Activated naive CD4-positive, alpha-beta T cell treated with anti-CD3 and anti-CD28 coated beads for 36 hours (primary cell): Measurements from ENCODE around the gene PANK2. TPM values are rescaled to one million over a fixed set of nuclear protein-coding genes. Genes with fewer than 3 reads are reported as not detected.
"Not testable (repeated sequence)": the region's sequence is repeated elsewhere in the genome, so short reads cannot be mapped to it uniquely, and the experiment has no call there.

Experiments used
- CTCF ChIA-PET: fragments of 350-600 bp; sonication (Branson Sonifier 250); formaldehyde crosslinking; loops from one replicate; lab custom pipeline; 2021; ENCODE audit warnings: antibody characterized with exemption; lab: Charles Lee
- DNase-seq: peaks from one replicate; pipeline ENCODE4 v3.0.0-alpha.2; 2020
- H3K27ac Mint-ChIP-seq: one replicate; pipeline ENCODE4 v1.8.0; 2021; ENCODE audit warnings: mild to moderate bottlenecking, mixed read lengths
- H3K27me3 Mint-ChIP-seq: one replicate; pipeline ENCODE4 v1.8.0; 2021; ENCODE audit warnings: low read depth, mixed read lengths
- H3K36me3 Mint-ChIP-seq: one replicate; pipeline ENCODE4 v1.8.0; 2021; ENCODE audit warnings: low read depth, mixed read lengths
- H3K4me1 Mint-ChIP-seq: one replicate; pipeline ENCODE4 v1.8.0; 2021; ENCODE audit warnings: low read depth, mixed read lengths
- H3K4me3 Mint-ChIP-seq: one replicate; pipeline ENCODE4 v1.8.0; 2021; ENCODE audit warnings: mild to moderate bottlenecking, moderate library complexity, mixed read lengths
- H3K9me3 Mint-ChIP-seq: one replicate; pipeline ENCODE4 v1.8.0; 2021; ENCODE audit warnings: mixed read lengths
- intact Hi-C: fragments of 100-400 bp; cut with micrococcal nuclease; formaldehyde crosslinking; loops from one replicate; pipeline ENCODE4 v1.15.1; 2023
- total RNA-seq, 2 experiments: library from RNA; stranded (reverse); gene quantifications; one replicate each; pipeline ENCODE4 v1.2.3, GENCODE V29; 2021

The PANK2 gene
- total RNA-seq, 2 experiments from 2014 or later = 39.8 to 44.7 TPM

DNA sequence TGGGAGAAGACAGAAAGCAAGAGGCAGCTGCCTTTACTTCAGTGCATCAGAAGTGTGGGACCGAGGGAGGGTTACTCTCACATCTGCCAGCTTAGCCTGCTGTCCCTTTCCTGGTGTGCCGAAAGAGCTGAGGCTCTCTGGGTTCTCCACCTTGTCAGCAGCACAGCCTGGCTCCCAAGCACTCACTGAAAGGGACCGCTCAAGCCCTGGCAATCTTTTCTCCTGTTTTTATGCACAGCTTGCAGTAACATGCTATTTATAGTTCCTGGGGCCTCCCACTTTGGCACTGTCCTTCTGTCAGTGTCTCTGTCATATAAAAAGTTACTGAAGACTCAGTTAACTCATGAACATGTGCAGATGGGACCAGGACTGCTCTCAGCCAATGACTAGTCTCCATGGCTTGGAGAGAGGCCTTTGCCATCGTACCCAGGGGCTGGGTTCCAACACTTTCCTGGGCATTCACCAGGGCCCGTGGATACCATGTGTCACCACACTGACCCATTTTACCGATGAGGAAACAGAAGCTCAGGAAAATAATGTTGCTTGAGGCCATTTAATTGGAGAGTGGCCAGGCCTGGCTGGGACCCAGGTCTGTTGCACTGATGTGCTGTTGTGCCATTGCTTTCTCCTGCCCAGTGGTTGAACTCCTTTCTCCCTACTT is 46.2 kb downstream of the PANK2 start:
- H3K27ac Mint-ChIP-seq = no peak overlapping the region
- DNase-seq = no peak
- peaks cover 17% of the 10 kb centered on the region for H3K36me3 Mint-ChIP-seq
- peaks cover 7% of the 10 kb centered on the region for H3K9me3 Mint-ChIP-seq
- intact Hi-C loops = no loop called here
- CTCF ChIA-PET = interaction anchor here (0.6 to 0.7 kb wide), 3 partner anchors 90 to 244 kb away, joined by 3 to 4 read pairs (median 3); partner anchors contain the start of gene ADISSP
- H3K27me3 Mint-ChIP-seq = no peaks in the 10 kb centered on the region
- peaks cover 16% of the 10 kb centered on the region for H3K4me1 Mint-ChIP-seq
- no peak overlapping the region for H3K4me3 Mint-ChIP-seq

DNA sequence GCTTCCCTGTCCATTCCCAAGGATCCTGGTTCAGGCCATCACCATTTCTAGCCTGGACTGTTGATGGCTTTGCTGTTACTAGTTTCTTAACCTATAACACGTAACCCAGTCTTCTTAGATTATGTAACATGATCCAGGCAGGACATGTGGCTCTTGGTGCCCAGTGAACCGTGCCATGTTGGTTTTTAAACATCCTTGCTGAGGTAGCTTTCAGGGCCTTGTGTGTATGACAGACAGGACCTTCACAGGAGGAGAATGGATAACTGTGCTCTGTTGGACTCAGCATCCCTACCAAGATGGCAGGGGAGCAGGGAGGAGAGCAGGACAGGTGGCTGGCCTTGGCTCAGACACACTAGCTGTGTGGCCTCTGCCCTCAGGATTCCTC is 46.8 kb downstream of the PANK2 start:
- no peaks in the 10 kb centered on the region for H3K27me3 Mint-ChIP-seq
- intact Hi-C loops = no loop called here
- peaks cover 7% of the 10 kb centered on the region for H3K9me3 Mint-ChIP-seq
- H3K4me3 Mint-ChIP-seq = no peak overlapping the region
- DNase-seq = no peak
- CTCF ChIA-PET = interaction anchor here (0.7 kb wide), 1 partner anchor 169 kb away, joined by 3 read pairs; the partner anchor contains the start of gene ADISSP
- peaks cover 22% of the 10 kb centered on the region for H3K36me3 Mint-ChIP-seq
- peaks cover 16% of the 10 kb centered on the region for H3K4me1 Mint-ChIP-seq
- no peak overlapping the region for H3K27ac Mint-ChIP-seq

GRCh38 chr20:3937618-3938017 is 48.4 kb downstream of the PANK2 start:
- CTCF ChIA-PET = no interaction called here

GRCh38 chr20:3940905-3941304 is 51.7 kb downstream of the PANK2 start:
- H3K4me3 Mint-ChIP-seq = no peak overlapping the region
- no peak overlapping the region for H3K27ac Mint-ChIP-seq
- no peaks in the 10 kb centered on the region for H3K4me1 Mint-ChIP-seq
- DNase-seq = no peak
- H3K9me3 Mint-ChIP-seq = peaks cover 7% of the 10 kb centered on the region
- intact Hi-C loops = no loop called here
- CTCF ChIA-PET = no interaction called here
- H3K36me3 Mint-ChIP-seq = peaks cover 25% of the 10 kb centered on the region
- no peaks in the 10 kb centered on the region for H3K27me3 Mint-ChIP-seq

More at GRCh38 chr20:3937618-3938017, 48.4 kb downstream of the PANK2 start:
- H3K4me1 Mint-ChIP-seq = peaks cover 6% of the 10 kb centered on the region
- intact Hi-C loops = no loop called here
- peaks cover 7% of the 10 kb centered on the region for H3K9me3 Mint-ChIP-seq
- no peak overlapping the region for H3K4me3 Mint-ChIP-seq
- DNase-seq = no peak
- peaks cover 29% of the 10 kb centered on the region for H3K36me3 Mint-ChIP-seq
- no peak overlapping the region for H3K27ac Mint-ChIP-seq
- H3K27me3 Mint-ChIP-seq = no peaks in the 10 kb centered on the region

DNA sequence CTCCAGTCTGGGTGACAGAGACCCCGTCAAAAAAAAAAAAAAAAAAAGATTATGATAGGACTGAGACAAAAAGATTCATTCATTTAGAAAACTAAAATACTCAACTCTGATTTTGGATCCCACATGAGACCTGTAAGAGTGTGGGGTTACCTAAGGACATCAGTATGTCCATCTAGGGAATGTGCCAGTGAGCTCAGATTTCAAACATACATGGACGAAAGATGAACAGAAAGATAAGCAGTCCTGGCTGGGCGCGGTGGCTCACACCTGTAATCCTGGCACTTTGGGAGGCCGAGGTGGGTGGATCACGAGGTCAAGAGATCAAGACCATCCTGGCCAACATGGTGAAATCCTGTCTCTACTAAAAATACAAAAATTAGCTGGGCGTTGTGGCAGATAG is 57.5 kb downstream of the PANK2 start:
- H3K27ac Mint-ChIP-seq, H3K4me1 Mint-ChIP-seq, DNase-seq, H3K27me3 Mint-ChIP-seq, intact Hi-C loops, H3K9me3 Mint-ChIP-seq, H3K36me3 Mint-ChIP-seq, H3K4me3 Mint-ChIP-seq: not testable (repeated sequence)
- CTCF ChIA-PET = interaction anchor here (1.3 kb wide), 1 partner anchor 62 kb away, joined by 3 read pairs; no protein-coding TSS in a partner anchor

- CTCF ChIA-PET = interaction anchor here (1.3 kb wide), 1 partner anchor 23 kb away, joined by 3 read pairs; no protein-coding TSS in a partner anchor
These were observed 75.5 kb downstream of the PANK2 start for GRCh38 chr20:3964719-3965118.

GRCh38 chr20:3966571-3966970 is 77.4 kb downstream of the PANK2 start:
- no peak for DNase-seq
- H3K9me3 Mint-ChIP-seq = no peaks in the 10 kb centered on the region
- no peak overlapping the region for H3K4me3 Mint-ChIP-seq
- no peaks in the 10 kb centered on the region for H3K27me3 Mint-ChIP-seq
- intact Hi-C loops = no loop called here
- H3K27ac Mint-ChIP-seq = no peak overlapping the region
- no peaks in the 10 kb centered on the region for H3K36me3 Mint-ChIP-seq
- peaks cover 16% of the 10 kb centered on the region for H3K4me1 Mint-ChIP-seq
- CTCF ChIA-PET = no interaction called here

More at GRCh38 chr20:3964719-3965118, 75.5 kb downstream of the PANK2 start:
- H3K4me1 Mint-ChIP-seq = peaks cover 11% of the 10 kb centered on the region
- no peaks in the 10 kb centered on the region for H3K27me3 Mint-ChIP-seq
- no peak for DNase-seq
- H3K9me3 Mint-ChIP-seq = no peaks in the 10 kb centered on the region
- H3K36me3 Mint-ChIP-seq = no peaks in the 10 kb centered on the region
- H3K4me3 Mint-ChIP-seq = no peak overlapping the region
- no peak overlapping the region for H3K27ac Mint-ChIP-seq
- intact Hi-C loops = no loop called here

- intact Hi-C loops = no loop called here
- Mint-ChIP-seq H3K36me3 (no peaks in the 10 kb centered on the region), H3K4me3 (no peak overlapping the region), H3K27ac (no peak overlapping the region), H3K27me3 (no peaks in the 10 kb centered on the region), H3K4me1 (peaks cover 18% of the 10 kb centered on the region), H3K9me3 (no peaks in the 10 kb centered on the region)
- CTCF ChIA-PET = no interaction called here
- DNase-seq = no peak
These were observed 80.8 kb downstream of the PANK2 start for GRCh38 chr20:3970016-3970415.

- no peak for DNase-seq
- Mint-ChIP-seq H3K27me3 (no peaks in the 10 kb centered on the region), H3K4me3 (no peak overlapping the region), H3K9me3 (no peaks in the 10 kb centered on the region), H3K27ac (no peak overlapping the region), H3K36me3 (no peaks in the 10 kb centered on the region), H3K4me1 (peaks cover 18% of the 10 kb centered on the region)
- intact Hi-C loops = no loop called here
- CTCF ChIA-PET = interaction anchor here (1.4 kb wide), 1 partner anchor 43 kb away, joined by 3 read pairs; no protein-coding TSS in a partner anchor
These were observed 82.0 kb downstream of the PANK2 start for GRCh38 chr20:3971145-3971544.

DNA sequence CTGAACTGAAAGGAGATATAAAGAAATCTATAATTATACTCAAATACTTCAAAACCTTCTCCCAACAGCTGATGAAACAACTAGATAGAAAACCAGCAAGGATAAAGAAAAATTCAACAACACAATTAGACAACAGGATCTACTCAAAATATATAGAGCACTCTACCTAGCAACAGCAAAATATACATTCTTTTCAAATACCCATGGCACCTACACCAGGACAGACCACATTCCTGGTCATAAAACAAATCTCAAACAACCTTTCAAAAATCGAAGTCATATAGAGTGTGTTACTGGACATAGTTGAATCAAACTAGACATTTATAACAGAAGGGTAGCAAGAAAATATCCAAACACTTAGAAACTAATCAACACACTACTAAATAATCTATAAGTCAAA is 83.0 kb downstream of the PANK2 start:
- Mint-ChIP-seq H3K27me3 (no peaks in the 10 kb centered on the region), H3K27ac (no peak overlapping the region), H3K36me3 (no peaks in the 10 kb centered on the region), H3K4me3 (no peak overlapping the region), H3K4me1 (peaks cover 18% of the 10 kb centered on the region), H3K9me3 (no peaks in the 10 kb centered on the region)
- no peak for DNase-seq
- CTCF ChIA-PET = interaction anchor here (0.7 to 1.4 kb wide), 2 partner anchors 44 to 112 kb away, joined by 3 read pairs; no protein-coding TSS in a partner anchor
- intact Hi-C loops = no loop called here

DNA sequence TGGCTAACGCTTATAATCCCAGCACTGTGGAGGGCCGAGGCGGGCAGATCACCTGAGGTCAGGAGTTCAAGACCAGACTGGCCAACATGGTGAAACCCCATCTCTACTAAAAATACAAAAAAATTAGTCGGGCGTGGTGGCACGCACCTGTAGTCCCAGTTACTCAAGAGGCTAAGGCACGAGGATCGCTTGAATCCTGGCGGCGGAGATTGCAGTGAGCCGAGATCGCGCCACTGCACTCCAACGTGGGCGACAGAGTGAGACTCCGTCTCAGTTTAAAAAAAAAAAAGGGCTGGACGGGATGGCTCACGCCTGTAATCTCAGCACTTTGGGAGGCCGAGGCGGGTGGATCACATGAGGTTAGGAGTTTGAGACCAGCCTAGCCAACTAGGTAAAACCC is 83.4 kb downstream of the PANK2 start:
- H3K36me3 Mint-ChIP-seq, H3K4me3 Mint-ChIP-seq, H3K9me3 Mint-ChIP-seq, CTCF ChIA-PET, intact Hi-C loops, DNase-seq, H3K27ac Mint-ChIP-seq, H3K27me3 Mint-ChIP-seq: not testable (repeated sequence)
- peaks cover 15% of the 10 kb centered on the region for H3K4me1 Mint-ChIP-seq

DNA sequence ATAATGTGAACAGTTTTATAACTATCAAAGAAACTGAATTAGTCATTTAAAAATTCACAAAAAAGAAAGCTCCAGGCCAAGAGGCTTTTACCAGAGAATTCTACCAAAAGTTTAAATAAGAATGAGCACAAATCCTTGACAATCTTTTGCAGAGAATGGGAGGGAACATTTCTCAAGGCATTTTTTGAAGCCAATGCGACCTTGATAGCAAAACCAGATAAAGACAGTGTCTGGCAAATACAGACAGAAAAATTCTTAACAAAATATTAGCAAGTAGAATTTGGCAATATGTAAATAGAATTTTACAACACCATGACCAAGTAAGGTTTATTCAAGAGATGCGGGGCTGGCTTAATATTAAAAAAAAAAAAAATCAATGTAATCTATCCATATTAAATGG is 84.5 kb downstream of the PANK2 start:
- H3K9me3 Mint-ChIP-seq = no peaks in the 10 kb centered on the region
- peaks cover 11% of the 10 kb centered on the region for H3K4me1 Mint-ChIP-seq
- no peak overlapping the region for H3K4me3 Mint-ChIP-seq
- no peaks in the 10 kb centered on the region for H3K27me3 Mint-ChIP-seq
- CTCF ChIA-PET = no interaction called here
- no peak overlapping the region for H3K27ac Mint-ChIP-seq
- intact Hi-C loops = no loop called here
- DNase-seq = no peak
- no peaks in the 10 kb centered on the region for H3K36me3 Mint-ChIP-seq

DNA sequence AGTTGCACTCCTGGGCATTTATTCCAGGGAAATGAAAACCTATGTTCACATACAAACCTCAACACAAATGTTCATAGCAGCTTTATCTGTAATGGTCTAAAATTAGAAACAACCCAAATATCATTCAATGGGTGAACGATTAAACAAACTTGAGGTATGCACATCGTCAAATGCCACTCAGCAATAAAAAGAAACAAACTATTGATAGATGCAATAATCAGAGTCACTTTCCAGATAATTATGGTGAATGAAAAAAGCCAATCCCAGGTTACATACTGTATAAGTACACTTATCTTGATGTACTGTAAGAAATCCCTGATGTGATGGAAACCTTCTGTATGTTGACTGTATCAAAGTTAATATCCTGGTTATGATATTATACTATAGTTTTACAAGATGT is 87.3 kb downstream of the PANK2 start:
- Mint-ChIP-seq H3K9me3 (no peaks in the 10 kb centered on the region), H3K27me3 (no peaks in the 10 kb centered on the region), H3K4me1 (peaks cover 20% of the 10 kb centered on the region), H3K4me3 (no peak overlapping the region), H3K36me3 (no peaks in the 10 kb centered on the region), H3K27ac (no peak overlapping the region)
- no peak for DNase-seq
- CTCF ChIA-PET = no interaction called here
- intact Hi-C loops = no loop called here
